GM12892 (cell line): Measurements from ENCODE around the gene HECW1.

Experiments used
- POLR2A ChIP-seq: IDR thresholded peaks from 2 replicates; pipeline ENCODE4 v1.6.1; 2011; ENCODE audit warnings: low read depth, low read length, control low read depth
- POLR2AphosphoS5 ChIP-seq: IDR thresholded peaks from 2 replicates; pipeline ENCODE4 v1.6.1; 2011; ENCODE audit warnings: low read depth, low read length, control low read depth
- TAF1 ChIP-seq: IDR thresholded peaks from 2 replicates; pipeline ENCODE4 v1.6.1; 2011; ENCODE audit warnings: low read depth, mild to moderate bottlenecking, control low read depth, low read length, borderline replicate concordance

- no peak for TF ChIP-seq POLR2A
- no peak for TF ChIP-seq POLR2AphosphoS5
- TF ChIP-seq TAF1, result no peak
These were observed 27.4 kb upstream of the HECW1 start for GRCh38 chr7:43085017-43085416.
